Fibroblast of the aortic adventitia (primary cell): ENCODE data around the gene HIPK3. TPM values are rescaled to one million over a fixed set of nuclear protein-coding genes. Genes with fewer than 3 reads are reported as not detected.

Experiments used
- DNase-seq: peaks from one replicate; pipeline ENCODE4 v3.0.0-alpha.2; 2010; ENCODE audit warnings: low read depth
- H3K4me3 ChIP-seq: 2 replicates; pipeline ENCODE4 v1.5.1; 2011; ENCODE audit warnings: low read depth, mild to moderate bottlenecking, control low read depth, low read length, moderate library complexity
- total RNA-seq: library from RNA; depleted of rRNA; stranded (reverse); fragments of >200 nt; gene quantifications from 2 replicates; pipeline ENCODE4 v1.2.3, GENCODE V29; 2012; ENCODE audit warnings: low replicate concordance
- TF ChIP-seq, protein P1 (sequence below): IDR thresholded peaks from 2 replicates; pipeline ENCODE4 v1.5.1; 2011; ENCODE audit warnings: mild to moderate bottlenecking, low read length, control low read depth, inconsistent platforms; ENCODE audit not compliant: insufficient read depth

The HIPK3 gene
- total RNA-seq, 1 donor = 164 TPM

DNA sequence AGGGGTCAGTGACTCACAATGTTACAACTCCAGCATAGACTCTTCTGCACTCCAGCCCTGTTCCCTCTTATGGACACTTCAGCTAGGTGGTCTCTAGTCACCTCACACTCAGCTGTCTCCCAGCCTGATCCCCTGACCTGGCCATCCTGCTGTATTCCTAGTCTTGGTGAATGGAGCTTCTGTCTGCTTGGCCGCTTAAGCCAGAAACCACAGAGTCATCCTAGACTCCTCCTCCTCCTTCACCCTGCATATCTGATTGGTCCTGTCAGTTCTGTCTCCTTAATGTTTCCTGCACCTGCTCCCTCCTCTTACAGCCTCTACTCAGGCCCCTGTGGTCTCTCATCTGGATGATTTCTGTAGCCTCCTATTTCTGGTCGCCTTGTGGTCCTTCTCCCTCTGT, 144.9 kb downstream of the HIPK3 start:
- no peak overlapping the region for H3K4me3 ChIP-seq
- TF ChIP-seq, protein P1, sequence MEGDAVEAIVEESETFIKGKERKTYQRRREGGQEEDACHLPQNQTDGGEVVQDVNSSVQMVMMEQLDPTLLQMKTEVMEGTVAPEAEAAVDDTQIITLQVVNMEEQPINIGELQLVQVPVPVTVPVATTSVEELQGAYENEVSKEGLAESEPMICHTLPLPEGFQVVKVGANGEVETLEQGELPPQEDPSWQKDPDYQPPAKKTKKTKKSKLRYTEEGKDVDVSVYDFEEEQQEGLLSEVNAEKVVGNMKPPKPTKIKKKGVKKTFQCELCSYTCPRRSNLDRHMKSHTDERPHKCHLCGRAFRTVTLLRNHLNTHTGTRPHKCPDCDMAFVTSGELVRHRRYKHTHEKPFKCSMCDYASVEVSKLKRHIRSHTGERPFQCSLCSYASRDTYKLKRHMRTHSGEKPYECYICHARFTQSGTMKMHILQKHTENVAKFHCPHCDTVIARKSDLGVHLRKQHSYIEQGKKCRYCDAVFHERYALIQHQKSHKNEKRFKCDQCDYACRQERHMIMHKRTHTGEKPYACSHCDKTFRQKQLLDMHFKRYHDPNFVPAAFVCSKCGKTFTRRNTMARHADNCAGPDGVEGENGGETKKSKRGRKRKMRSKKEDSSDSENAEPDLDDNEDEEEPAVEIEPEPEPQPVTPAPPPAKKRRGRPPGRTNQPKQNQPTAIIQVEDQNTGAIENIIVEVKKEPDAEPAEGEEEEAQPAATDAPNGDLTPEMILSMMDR = no peak
- DNase-seq = no peak

DNA sequence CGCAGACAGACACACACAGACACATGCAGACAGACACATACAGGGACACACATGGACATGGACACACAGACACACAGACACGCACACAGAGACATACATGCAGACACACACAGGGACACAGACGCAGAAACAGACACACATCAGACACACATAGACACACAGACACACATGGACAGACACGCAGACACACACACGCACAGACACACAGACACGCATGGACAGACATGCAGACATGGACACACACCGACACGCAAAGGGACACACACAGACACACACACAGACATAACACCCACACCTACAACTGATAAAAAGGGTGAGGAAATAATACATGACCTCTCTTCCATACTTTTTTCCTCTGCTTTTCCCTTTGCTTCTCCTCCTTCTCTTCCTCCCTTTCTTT, 146.2 kb downstream of the HIPK3 start:
- TF ChIP-seq, protein P1 = no peak
- no peak overlapping the region for H3K4me3 ChIP-seq
- no peak for DNase-seq

DNA sequence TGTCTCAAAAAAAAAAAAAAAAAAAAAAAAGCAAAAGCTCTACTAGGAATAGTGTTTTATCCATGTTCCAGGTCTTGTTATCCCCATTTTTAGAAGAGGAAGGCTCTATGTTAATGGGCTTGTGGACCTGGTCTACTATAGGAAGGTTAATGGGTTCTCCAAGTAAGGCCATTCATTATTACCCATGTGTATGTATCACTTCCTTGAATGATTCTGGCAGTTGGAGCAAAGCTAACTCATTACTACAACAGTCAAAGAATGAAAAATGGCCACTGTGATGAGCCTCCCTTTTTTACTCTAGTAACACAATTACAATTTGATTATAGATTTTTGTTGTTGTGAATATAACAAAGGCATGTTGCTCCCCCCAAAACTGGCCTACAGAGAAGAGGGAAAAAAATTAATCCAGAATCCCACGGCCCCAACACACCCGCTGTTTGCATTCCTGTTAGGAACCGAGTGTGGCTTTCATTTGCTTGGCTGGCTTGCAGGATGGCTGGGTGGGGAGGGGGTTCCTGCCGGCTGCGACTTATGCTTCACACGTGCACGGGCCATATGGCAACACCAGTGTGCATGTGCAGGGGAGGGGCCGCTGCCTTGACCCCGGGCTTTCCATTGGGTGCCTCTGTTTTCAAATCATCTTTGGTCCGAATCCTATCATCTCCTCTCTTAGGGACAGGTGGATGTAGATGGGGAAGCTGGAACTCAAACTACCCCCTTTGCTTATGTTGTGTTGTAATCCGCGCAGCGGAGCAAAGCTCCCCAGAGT, 148.8 kb downstream of the HIPK3 start:
- DNase-seq = no peak
- no peak overlapping the region for H3K4me3 ChIP-seq
- TF ChIP-seq, protein P1 = no peak

Other genes with a start within 250 kb of the HIPK3 start
- 3.5 and 9.9 TPM in 2 replicates for gene DEPDC7, start 241.5 kb upstream of the HIPK3 start, total RNA-seq
- 25.4 and 44.4 TPM in 2 replicates for gene TCP11L1, start 217.8 kb upstream of the HIPK3 start, total RNA-seq
- gene CSTF3, start 95.9 kb upstream of the HIPK3 start, total RNA-seq = 25.8 and 35.4 TPM in 2 replicates
- gene KIAA1549L, start 118.7 kb downstream of the HIPK3 start, total RNA-seq = 2.9 and 10.6 TPM in 2 replicates